ENCODE results near the gene NOS3.

- TF ChIP-seq CTCF (IDR thresholded peaks at IDR 0.05) (no peak), POLR2A (IDR thresholded peaks at IDR 0.05) (no peak)
Observed at GRCh38 chr7:151017370-151017952, 26.6 kb downstream of the NOS3 start.

Measured in uterus (tissue), 2 donors.